Measurements from ENCODE around the gene EEF1AKMT3. TPM values are rescaled to one million over a fixed set of nuclear protein-coding genes. Genes with fewer than 3 reads are reported as not detected.

Gene EEF1AKMT3
- total and polyA plus RNA-seq, 8 donors, result 3.3 to 61.4 (median 9.2) TPM

DNA sequence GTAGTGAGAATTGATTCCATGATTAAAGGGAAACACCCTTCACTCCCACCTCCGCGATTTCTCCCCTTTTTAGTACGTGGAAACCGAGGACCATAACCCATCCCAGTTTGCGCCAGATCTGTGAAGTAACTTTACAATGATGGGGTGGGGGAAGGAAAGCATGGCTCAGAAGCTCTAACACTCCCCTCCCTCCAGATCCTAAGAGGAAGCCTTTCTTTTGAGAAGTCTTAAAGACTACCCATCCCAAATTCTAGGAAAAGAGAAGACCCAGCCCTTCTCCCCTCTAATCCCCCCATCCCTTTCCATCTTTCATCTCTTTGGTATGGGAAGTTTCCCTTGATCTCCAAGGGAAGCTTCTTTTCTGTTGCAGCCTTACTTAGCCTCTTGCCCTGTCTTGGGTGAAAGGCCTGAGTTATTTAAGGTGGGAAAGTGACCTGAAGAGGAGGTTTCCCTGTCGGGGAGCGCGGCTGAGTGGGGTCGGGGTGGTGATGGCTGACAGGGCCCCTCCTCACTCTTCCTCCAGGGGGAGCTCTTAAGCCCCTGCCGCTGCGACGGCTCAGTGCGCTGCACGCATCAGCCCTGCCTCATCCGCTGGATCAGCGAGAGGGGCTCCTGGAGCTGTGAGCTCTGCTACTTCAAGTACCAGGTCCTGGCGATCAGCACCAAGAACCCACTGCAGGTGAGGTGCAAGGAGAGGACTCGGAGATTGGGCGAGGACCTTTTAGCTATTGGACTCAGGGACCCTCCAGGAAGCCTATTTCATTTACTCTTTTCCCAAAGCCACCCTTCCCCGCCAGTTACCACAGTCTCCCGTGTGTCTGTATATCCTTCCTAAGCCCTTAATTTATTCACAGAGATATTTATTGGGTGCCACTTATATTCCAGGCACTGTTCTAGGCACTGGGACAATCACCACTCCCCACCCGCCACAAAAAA lies 15.7 kb upstream of the EEF1AKMT3 start:
- H3K27ac ChIP-seq, result peak overlapping the region in 2 of 5 donors; percentile 82 to 83
- H3K9me3 ChIP-seq, result no peaks in the 10 kb centered on the region
- peaks cover 0 to 12% (median 0%) of the 10 kb centered on the region in 3 donors for H3K27me3 ChIP-seq
- H3K4me3 ChIP-seq, result peak overlapping the region; percentile 66 to 88 (median 78)
- DNase-seq, result peak; percentile 59 to 80
- peaks cover 18 to 38% (median 35%) of the 10 kb centered on the region in 4 donors for H3K4me1 ChIP-seq
- intact Hi-C loops (cut with DNase I; ENCODE audit: low total_unique reads), result no loop called here
- TF ChIP-seq EP300 (IDR thresholded peaks at IDR 0.05) (no peak), POLR2AphosphoS5 (IDR thresholded peaks at IDR 0.05) (no peak), POLR2A (IDR thresholded peaks at IDR 0.05) (no peak)
- TF ChIP-seq, protein P1, sequence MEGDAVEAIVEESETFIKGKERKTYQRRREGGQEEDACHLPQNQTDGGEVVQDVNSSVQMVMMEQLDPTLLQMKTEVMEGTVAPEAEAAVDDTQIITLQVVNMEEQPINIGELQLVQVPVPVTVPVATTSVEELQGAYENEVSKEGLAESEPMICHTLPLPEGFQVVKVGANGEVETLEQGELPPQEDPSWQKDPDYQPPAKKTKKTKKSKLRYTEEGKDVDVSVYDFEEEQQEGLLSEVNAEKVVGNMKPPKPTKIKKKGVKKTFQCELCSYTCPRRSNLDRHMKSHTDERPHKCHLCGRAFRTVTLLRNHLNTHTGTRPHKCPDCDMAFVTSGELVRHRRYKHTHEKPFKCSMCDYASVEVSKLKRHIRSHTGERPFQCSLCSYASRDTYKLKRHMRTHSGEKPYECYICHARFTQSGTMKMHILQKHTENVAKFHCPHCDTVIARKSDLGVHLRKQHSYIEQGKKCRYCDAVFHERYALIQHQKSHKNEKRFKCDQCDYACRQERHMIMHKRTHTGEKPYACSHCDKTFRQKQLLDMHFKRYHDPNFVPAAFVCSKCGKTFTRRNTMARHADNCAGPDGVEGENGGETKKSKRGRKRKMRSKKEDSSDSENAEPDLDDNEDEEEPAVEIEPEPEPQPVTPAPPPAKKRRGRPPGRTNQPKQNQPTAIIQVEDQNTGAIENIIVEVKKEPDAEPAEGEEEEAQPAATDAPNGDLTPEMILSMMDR (IDR thresholded peaks at IDR 0.05), result peak in 5 of 7 experiments; percentile 30 to 67 (median 58)
- H3K36me3 ChIP-seq, result peaks cover 7 to 20% (median 19%) of the 10 kb centered on the region in 4 donors
- WGBS, 5 donors, result 34 to 53% (median 38%) methylated on average over 21 to 22 of the region's 22 CpGs

GRCh38 chr12:57757771-57758170 lies 14.6 kb upstream of the EEF1AKMT3 start:
- H3K27me3 ChIP-seq, result peaks cover 0 to 23% (median 0%) of the 10 kb centered on the region in 3 donors
- WGBS, 5 donors, result 87 to 94% (median 93%) methylated on average over 4 of the region's 4 CpGs
- no peak overlapping the region for H3K4me3 ChIP-seq
- peaks cover 15 to 34% (median 30%) of the 10 kb centered on the region in 4 donors for H3K4me1 ChIP-seq
- TF ChIP-seq POLR2A (IDR thresholded peaks at IDR 0.05) (no peak), EP300 (IDR thresholded peaks at IDR 0.05) (no peak), POLR2AphosphoS5 (IDR thresholded peaks at IDR 0.05) (no peak)
- TF ChIP-seq, protein P1 (IDR thresholded peaks at IDR 0.05), result no peak
- intact Hi-C loops (cut with DNase I; ENCODE audit: low total_unique reads), result no loop called here
- no peak for DNase-seq
- H3K36me3 ChIP-seq, result peaks cover 7 to 20% (median 19%) of the 10 kb centered on the region in 4 donors
- no peaks in the 10 kb centered on the region for H3K9me3 ChIP-seq
- H3K27ac ChIP-seq, result no peak overlapping the region

DNA sequence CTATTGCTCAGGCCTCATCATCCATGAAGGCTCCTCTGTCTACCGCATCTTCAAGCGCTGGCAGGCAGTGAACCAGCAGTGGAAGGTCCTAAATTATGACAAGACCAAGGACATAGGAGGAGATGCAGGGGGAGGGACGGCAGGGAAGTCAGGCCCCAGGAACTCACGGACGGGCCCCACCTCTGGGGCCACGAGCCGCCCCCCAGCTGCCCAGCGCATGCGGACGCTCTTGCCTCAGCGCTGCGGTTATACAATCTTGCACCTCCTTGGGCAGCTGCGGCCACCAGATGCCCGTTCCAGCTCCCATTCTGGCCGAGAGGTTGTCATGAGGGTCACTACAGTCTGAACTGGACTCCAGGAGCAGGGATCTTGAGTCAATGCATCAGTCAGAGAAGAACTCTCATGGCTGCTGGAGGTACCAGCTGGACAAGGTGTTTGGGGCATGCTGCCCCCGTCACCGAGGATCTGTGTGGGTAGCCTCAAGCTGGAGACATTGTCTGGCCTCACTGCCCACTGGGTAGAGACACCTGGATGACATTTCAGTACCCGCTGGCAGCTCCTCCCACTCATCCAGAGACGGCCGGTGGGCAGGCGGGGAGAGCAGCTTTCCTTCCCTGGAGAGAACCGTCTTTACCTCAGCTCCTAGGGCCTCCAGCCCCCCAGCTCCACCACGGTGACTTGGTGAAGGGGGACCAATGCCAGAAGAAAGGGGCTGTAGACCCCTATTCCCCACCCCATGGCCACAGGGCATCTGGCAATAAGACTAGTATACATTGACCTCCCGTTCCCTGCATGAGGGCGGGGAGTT lies 13.7 kb upstream of the EEF1AKMT3 start:
- TF ChIP-seq, protein P1 (IDR thresholded peaks at IDR 0.05), result no peak
- TF ChIP-seq EP300 (IDR thresholded peaks at IDR 0.05) (no peak), POLR2AphosphoS5 (IDR thresholded peaks at IDR 0.05) (no peak), POLR2A (IDR thresholded peaks at IDR 0.05) (no peak)
- 92 to 93% (median 93%) methylated on average over 21 to 25 of the region's 25 CpGs for WGBS, 5 donors
- intact Hi-C loops (cut with DNase I; ENCODE audit: low total_unique reads), result no loop called here
- Histone ChIP-seq H3K36me3 (peaks cover 7 to 20% (median 19%) of the 10 kb centered on the region in 4 donors), H3K4me1 (peaks cover 11 to 25% (median 23%) of the 10 kb centered on the region in 4 donors), H3K9me3 (no peaks in the 10 kb centered on the region), H3K27ac (no peak overlapping the region), H3K27me3 (peaks cover 0 to 33% (median 0%) of the 10 kb centered on the region in 3 donors), H3K4me3 (no peak overlapping the region)
- DNase-seq, result no peak

Data from stomach (tissue), 9 donors.